SH-SY5Y (cell line): ENCODE measurements around the gene ACOXL.

Experiments used
- GATA2 ChIP-seq: IDR thresholded peaks from 2 replicates; pipeline ENCODE4 v1.6.1; 2011; ENCODE audit warnings: mild to moderate bottlenecking, low read depth, low read length
- GATA3 ChIP-seq: IDR thresholded peaks from 2 replicates; pipeline ENCODE4 v1.6.1; 2011; ENCODE audit warnings: low read depth, mild to moderate bottlenecking, low read length, moderate library complexity

DNA sequence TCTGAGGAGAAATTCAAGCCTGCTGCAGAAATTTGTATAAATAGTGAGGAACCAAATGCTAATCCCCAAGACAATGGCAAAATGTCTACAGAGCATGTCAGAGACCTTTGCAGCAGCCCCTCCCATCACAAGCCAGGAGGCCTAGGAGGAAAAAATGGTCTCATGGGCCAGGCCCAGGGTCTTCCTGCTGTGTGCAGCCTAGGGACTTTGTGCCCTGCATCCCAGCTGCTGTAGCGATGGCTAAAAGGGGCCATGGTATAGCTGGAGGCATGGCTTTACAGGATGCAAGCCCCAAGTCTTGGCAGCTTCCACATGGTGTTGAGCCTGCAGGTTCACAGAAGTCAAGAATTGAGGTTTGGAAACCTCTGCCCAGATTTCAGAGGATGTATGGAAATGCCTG, 197.2 kb downstream of the ACOXL start:
- TF ChIP-seq GATA2 (no peak), GATA3 (no peak)
